Measurements from ENCODE around the gene LRRC8B. TPM values are rescaled to one million over a fixed set of nuclear protein-coding genes. Genes with fewer than 3 reads are reported as not detected.

Gene LRRC8B
- total and polyA plus RNA-seq, 2 of the 13 experiments (the other 11 are each of a cell fraction or from before 2014, with no cell fraction given), result 4.9 to 7.6 TPM

DNA sequence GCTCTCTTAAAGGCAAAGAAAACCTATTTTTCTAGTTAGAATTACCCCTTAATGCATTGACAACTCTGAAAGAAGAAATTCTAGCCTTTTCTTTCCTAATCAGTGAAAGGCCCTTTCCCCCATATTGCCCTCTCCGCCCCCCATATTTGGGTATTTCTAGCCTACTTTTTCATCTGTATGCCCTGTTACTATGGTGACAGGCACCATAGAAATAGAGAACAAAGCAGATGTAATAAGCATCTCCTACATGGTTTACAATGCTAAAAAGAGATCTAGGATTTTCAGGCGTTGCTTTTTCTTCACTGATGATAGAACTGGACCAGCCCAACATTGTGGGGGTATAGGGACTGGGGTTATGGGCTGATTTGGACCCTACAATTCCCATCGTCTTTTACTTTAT is 14.5 kb downstream of the LRRC8B start (continued):
- TF ChIP-seq ZNF567 (CRISPR knock-in tag; IDR thresholded peaks at IDR 0.05; ENCODE audit: borderline replicate concordance), result no peak
- no peak for TF ChIP-seq MEIS2 (CRISPR knock-in tag; IDR thresholded peaks at IDR 0.05)
- TF ChIP-seq, protein P1, sequence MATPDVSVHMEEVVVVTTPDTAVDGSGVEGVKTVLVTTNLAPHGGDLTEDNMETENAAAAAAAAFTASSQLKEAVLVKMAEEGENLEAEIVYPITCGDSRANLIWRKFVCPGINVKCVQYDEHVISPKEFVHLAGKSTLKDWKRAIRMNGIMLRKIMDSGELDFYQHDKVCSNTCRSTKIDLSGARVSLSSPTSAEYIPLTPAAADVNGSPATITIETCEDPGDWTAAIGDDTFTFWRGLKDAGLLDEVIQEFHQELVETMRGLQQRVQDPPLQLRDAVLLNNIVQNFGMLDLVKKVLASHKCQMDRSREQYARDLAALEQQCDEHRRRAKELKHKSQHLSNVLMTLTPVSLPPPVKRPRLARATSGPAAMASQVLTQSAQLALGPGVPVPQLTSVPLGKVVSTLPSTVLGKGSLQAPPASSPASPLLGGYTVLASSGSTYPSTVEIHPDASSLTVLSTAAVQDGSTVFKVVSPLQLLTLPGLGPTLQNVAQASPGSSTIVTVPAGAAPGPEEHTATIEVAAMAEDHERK (CRISPR knock-in tag; IDR thresholded peaks at IDR 0.05; ENCODE audit: low read depth), result no peak
- TF ChIP-seq, protein P2, sequence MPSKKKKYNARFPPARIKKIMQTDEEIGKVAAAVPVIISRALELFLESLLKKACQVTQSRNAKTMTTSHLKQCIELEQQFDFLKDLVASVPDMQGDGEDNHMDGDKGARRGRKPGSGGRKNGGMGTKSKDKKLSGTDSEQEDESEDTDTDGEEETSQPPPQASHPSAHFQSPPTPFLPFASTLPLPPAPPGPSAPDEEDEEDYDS (CRISPR knock-in tag; IDR thresholded peaks at IDR 0.05), result no peak

DNA sequence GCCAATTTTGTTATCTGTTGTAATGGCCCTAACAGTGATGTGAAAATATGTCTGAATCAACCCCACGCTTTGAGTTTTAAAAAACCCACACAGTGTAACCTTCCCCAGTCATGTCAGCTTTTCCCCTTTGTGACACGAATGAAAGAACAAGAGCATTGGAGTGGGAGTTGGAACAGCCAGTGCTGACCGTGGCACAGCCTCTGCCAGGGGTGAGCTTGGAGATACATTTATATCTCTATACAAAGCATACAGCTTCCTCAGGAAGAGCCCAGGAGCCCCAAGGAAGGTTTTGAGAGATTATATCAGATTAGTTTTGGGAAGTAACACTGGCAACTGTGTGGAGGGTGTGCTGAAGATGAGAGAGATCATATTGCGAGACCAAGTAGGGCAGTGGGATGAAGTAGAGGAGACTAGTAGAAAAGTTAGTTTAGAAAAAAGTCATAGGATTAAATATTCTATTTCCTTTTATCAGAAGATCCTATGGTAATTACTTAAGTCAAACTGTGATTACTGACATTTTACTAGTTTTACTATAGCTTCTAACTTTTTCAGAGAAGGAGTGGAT is 15.9 kb downstream of the LRRC8B start:
- no peaks in the 10 kb centered on the region for H3K4me1 ChIP-seq (ENCODE audit: insufficient read depth, low read length)
- no peak overlapping the region for H3K9ac ChIP-seq (ENCODE audit: insufficient read depth, low read depth, low read length)
- intact Hi-C loops (cut with micrococcal nuclease; ENCODE audit: unreplicated experiment) (no loop called here), in situ Hi-C loops (cut with HindIII; ENCODE audit: extremely low pct_ligation_motif_present, low pct_unique_long_range_greater_than_20kb) (no loop called here)
- peaks cover 8% of the 10 kb centered on the region for H3K79me2 ChIP-seq (ENCODE audit: insufficient read depth, low read length)
- FAIRE-seq, result no peak
- no peak for ATAC-seq
- H3K4me2 ChIP-seq (ENCODE audit: low read depth, low read length), result no peak overlapping the region
- H3K27me3 ChIP-seq (ENCODE audit: control insufficient read depth in 1 of 2, insufficient read depth in 2 of 2, low read length in 2 of 2), result no peaks in the 10 kb centered on the region
- H2AFZ ChIP-seq (ENCODE audit: low read length), result no peak overlapping the region
- TF ChIP-seq ZSCAN20 (CRISPR knock-in tag; IDR thresholded peaks at IDR 0.05; ENCODE audit: borderline replicate concordance), result no peak
- no peak for TF ChIP-seq ZNF501 (CRISPR knock-in tag; IDR thresholded peaks at IDR 0.05)
- no peak for TF ChIP-seq GATA4 (IDR thresholded peaks at IDR 0.05; ENCODE audit: borderline replicate concordance, low read depth)
- TF ChIP-seq ZEB1 (IDR thresholded peaks at IDR 0.05; ENCODE audit: insufficient replicate concordance, low read depth), result no peak
- no peak for TF ChIP-seq KDM5B (CRISPR knock-in tag; IDR thresholded peaks at IDR 0.05; ENCODE audit: borderline replicate concordance)
- TF ChIP-seq, protein P3, sequence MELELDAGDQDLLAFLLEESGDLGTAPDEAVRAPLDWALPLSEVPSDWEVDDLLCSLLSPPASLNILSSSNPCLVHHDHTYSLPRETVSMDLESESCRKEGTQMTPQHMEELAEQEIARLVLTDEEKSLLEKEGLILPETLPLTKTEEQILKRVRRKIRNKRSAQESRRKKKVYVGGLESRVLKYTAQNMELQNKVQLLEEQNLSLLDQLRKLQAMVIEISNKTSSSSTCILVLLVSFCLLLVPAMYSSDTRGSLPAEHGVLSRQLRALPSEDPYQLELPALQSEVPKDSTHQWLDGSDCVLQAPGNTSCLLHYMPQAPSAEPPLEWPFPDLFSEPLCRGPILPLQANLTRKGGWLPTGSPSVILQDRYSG (CRISPR knock-in tag; IDR thresholded peaks at IDR 0.05), result no peak
- TF ChIP-seq, protein P4, sequence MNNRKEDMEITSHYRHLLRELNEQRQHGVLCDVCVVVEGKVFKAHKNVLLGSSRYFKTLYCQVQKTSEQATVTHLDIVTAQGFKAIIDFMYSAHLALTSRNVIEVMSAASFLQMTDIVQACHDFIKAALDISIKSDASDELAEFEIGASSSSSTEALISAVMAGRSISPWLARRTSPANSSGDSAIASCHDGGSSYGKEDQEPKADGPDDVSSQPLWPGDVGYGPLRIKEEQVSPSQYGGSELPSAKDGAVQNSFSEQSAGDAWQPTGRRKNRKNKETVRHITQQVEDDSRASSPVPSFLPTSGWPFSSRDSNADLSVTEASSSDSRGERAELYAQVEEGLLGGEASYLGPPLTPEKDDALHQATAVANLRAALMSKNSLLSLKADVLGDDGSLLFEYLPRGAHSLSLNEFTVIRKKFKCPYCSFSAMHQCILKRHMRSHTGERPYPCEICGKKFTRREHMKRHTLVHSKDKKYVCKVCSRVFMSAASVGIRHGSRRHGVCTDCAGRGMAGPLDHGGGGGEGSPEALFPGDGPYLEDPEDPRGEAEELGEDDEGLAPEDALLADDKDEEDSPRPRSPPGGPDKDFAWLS (CRISPR knock-in tag; IDR thresholded peaks at IDR 0.05; ENCODE audit: borderline replicate concordance), result no peak
- no peak for TF ChIP-seq ZNF766 (CRISPR knock-in tag; IDR thresholded peaks at IDR 0.05; ENCODE audit: borderline replicate concordance)
- no peak for TF ChIP-seq ZNF382 (CRISPR knock-in tag; IDR thresholded peaks at IDR 0.05; ENCODE audit: borderline replicate concordance)
- H3K9me3 ChIP-seq (ENCODE audit: low read length), result no peaks in the 10 kb centered on the region
- CTCF ChIA-PET (ENCODE audit: low intra/inter-chr PET ratio, low total read pairs), result no interaction called here
- BruUV-seq (replicated peaks), result no TSS peak
- WGBS (ENCODE audit: low lambda C conversion rate), result 96% methylated on average over 4 of the region's 4 CpGs
- no peak overlapping the region for H3K27ac ChIP-seq (ENCODE audit: extremely low read length, insufficient read depth, low read length)
- POLR2A ChIA-PET, result no interaction called here
- no peak for DNase-seq (ENCODE audit: low spot score)
- H3K4me3 ChIP-seq (replicated peaks in 1 of 3; ENCODE audit: insufficient read depth in 1 of 3, low read depth in 2 of 3, low read length in 3 of 3), result no peak overlapping the region
- H3K36me3 ChIP-seq (replicated peaks in 1 of 2; ENCODE audit: control insufficient read depth in 1 of 2, insufficient read depth in 2 of 2, low read length in 2 of 2), result no peaks in the 10 kb centered on the region
- no peaks in the 10 kb centered on the region for H4K20me1 ChIP-seq (ENCODE audit: insufficient read depth, low read length)
